WTC11 (cell line): ENCODE data around the gene SEMA4C.

Experiments
- CTCF ChIP-seq: fragments of 200-600 bp; IDR thresholded peaks from 2 replicates; pipeline ENCODE4 v1.8.0; 2022; ENCODE audit warnings: antibody characterized with exemption
- SP1 ChIP-seq: sonication (generic); formaldehyde crosslinking; conservative IDR thresholded peaks from 2 replicates; pipeline ENCODE4 v1.8.1; 2022; ENCODE audit warnings: missing genetic modification reagents

- TF ChIP-seq SP1 (CRISPR knock-in tag) (no peak), CTCF (no peak)
Measured at GRCh38 chr2:96909611-96910021, 39.7 kb upstream of the SEMA4C start.
